ENCODE measurements around the gene SH2D1A. TPM values are rescaled to one million over a fixed set of nuclear protein-coding genes. Genes with fewer than 3 reads are reported as not detected.

Gene SH2D1A
- total RNA-seq, 1 donor from 2014 or later, result 0.30 TPM

DNA sequence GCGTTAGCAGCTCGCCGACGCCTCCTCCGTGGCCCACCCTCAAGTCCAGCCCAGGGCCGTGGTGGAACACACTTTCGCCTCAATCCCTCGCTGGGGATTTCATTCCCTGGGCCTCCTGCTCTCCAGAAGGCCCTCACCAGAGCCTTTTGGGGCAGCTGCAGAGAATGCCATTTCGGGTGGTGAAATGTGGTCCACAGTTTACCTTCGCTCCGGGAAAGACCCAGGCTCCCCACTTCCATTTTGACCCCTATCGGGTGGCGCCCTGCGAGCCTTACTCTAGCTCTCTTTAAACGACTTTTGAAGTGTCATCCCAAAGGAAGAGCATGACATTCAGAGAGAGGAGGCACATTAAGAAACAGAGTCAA, 496 bp downstream of the SH2D1A start:
- intact Hi-C loops (cut with micrococcal nuclease), result no loop called here
- Histone ChIP-seq H3K27me3 (ENCODE audit: low read depth) (no peaks in the 10 kb centered on the region), H3K27ac (replicated peaks) (no peak overlapping the region), H3K4me1 (no peaks in the 10 kb centered on the region), H3K36me3 (no peaks in the 10 kb centered on the region), H3K9me3 (replicated peaks) (no peaks in the 10 kb centered on the region), H3K4me3 (no peak overlapping the region)
- no peak for DNase-seq
- TF ChIP-seq, protein P1, sequence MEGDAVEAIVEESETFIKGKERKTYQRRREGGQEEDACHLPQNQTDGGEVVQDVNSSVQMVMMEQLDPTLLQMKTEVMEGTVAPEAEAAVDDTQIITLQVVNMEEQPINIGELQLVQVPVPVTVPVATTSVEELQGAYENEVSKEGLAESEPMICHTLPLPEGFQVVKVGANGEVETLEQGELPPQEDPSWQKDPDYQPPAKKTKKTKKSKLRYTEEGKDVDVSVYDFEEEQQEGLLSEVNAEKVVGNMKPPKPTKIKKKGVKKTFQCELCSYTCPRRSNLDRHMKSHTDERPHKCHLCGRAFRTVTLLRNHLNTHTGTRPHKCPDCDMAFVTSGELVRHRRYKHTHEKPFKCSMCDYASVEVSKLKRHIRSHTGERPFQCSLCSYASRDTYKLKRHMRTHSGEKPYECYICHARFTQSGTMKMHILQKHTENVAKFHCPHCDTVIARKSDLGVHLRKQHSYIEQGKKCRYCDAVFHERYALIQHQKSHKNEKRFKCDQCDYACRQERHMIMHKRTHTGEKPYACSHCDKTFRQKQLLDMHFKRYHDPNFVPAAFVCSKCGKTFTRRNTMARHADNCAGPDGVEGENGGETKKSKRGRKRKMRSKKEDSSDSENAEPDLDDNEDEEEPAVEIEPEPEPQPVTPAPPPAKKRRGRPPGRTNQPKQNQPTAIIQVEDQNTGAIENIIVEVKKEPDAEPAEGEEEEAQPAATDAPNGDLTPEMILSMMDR (IDR thresholded peaks at IDR 0.05; ENCODE audit: borderline replicate concordance), result no peak

DNA sequence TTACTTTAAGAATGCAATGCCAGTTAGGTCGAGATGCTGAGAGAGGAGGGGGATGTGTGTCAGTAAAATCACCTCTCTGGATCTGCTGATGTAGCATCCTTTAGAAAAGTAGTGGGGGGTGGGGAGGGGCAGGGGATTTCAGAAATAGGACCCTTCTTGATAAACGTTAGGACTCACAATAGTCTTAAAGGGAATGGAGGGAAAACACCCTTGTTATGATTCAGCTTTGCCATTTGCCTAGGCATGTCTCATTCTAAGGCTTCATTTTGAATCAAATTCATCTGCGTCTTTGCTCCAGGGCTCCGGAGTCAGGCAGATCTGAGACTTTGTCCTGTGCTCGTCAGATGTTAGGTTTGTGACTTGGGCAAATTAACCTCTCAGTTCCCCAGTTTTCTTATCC, 879 bp downstream of the SH2D1A start:
- Histone ChIP-seq H3K36me3 (no peaks in the 10 kb centered on the region), H3K27ac (replicated peaks) (no peak overlapping the region), H3K4me3 (no peak overlapping the region), H3K4me1 (no peaks in the 10 kb centered on the region), H3K27me3 (ENCODE audit: low read depth) (no peaks in the 10 kb centered on the region), H3K9me3 (replicated peaks) (no peaks in the 10 kb centered on the region)
- DNase-seq, result no peak
- TF ChIP-seq, protein P1 (IDR thresholded peaks at IDR 0.05; ENCODE audit: borderline replicate concordance), result no peak
- intact Hi-C loops (cut with micrococcal nuclease), result no loop called here

DNA sequence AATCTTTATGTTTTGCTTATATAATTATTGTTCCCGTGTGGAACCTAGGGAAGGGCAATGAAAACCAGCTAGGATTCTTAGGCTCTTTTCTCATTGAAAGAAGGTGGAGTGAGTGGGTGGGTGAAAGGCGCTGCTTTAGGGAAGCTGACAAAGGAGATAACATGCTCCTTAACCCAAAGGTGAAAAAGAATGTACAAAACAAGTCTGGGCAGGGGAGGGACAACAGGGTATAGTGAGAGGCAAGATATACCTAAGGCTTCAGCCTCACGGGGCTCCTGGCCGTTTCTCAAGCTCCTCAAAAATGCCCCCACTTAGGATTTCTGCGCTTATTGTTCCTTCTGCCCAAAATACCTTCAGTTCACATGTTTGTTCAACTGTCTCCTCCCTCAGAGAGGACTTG, 1.8 kb downstream of the SH2D1A start:
- no peaks in the 10 kb centered on the region for H3K4me1 ChIP-seq
- H3K9me3 ChIP-seq (replicated peaks), result no peaks in the 10 kb centered on the region
- TF ChIP-seq, protein P1 (IDR thresholded peaks at IDR 0.05; ENCODE audit: borderline replicate concordance), result no peak
- no peaks in the 10 kb centered on the region for H3K27me3 ChIP-seq (ENCODE audit: low read depth)
- H3K36me3 ChIP-seq, result no peaks in the 10 kb centered on the region
- no peak overlapping the region for H3K4me3 ChIP-seq
- intact Hi-C loops (cut with micrococcal nuclease), result no loop called here
- no peak overlapping the region for H3K27ac ChIP-seq (replicated peaks)
- no peak for DNase-seq

DNA sequence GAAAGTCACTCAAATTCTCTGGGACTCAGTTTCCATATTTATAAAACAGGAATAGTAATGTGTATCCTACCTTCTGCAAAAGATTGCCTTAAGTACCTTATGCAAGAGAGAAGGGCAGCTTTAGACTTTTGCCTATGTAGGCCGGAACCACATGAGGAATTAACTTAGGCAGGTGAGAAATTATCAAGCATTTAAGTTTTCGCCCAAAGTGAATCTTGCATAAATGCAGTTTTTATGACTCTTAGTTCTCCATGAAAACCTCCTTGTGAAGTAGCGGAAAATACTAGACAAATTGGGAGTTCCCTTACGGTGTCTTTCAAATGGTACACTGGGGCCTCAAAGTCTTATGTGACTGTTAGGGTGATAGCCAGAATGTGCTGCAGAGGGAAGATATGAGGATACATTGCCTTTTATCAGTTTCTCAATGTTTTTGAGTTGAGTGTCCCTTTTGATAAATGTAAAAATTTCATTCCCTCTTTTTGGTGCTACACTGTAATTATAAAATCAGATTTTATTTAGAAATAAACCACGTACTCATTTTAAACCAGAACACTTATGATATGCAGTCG, 2.6 kb downstream of the SH2D1A start:
- Histone ChIP-seq H3K4me1 (no peaks in the 10 kb centered on the region), H3K27ac (replicated peaks) (no peak overlapping the region), H3K9me3 (replicated peaks) (no peaks in the 10 kb centered on the region), H3K27me3 (ENCODE audit: low read depth) (no peaks in the 10 kb centered on the region), H3K36me3 (no peaks in the 10 kb centered on the region), H3K4me3 (no peak overlapping the region)
- TF ChIP-seq, protein P1 (IDR thresholded peaks at IDR 0.05; ENCODE audit: borderline replicate concordance), result no peak
- intact Hi-C loops (cut with micrococcal nuclease), result no loop called here
- no peak for DNase-seq

DNA sequence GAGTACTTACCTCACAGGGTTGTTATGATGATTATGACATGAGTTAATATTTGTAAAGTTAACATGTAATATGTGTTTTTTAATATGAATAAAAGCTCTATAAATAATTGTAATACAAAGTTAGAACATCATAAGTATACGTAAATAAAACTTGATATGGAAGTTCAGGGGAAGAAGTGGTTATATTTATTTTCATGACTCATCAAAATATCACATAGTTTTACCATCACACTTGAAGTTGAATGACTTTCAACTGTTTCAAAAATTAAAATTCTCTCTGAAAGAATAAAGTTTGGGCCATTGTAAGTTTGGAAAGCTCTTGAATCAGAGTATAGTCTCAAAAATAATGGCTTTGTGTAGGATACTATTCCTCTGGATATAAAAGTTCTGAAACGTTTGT, 8.3 kb downstream of the SH2D1A start:
- TF ChIP-seq, protein P1 (IDR thresholded peaks at IDR 0.05; ENCODE audit: borderline replicate concordance), result no peak

More for the DNA sequence above, 8.3 kb downstream of the SH2D1A start:
- Histone ChIP-seq H3K9me3 (replicated peaks) (no peaks in the 10 kb centered on the region), H3K4me1 (no peaks in the 10 kb centered on the region), H3K4me3 (no peak overlapping the region), H3K27me3 (ENCODE audit: low read depth) (no peaks in the 10 kb centered on the region), H3K27ac (replicated peaks) (no peak overlapping the region), H3K36me3 (no peaks in the 10 kb centered on the region)
- intact Hi-C loops (cut with micrococcal nuclease), result no loop called here
- DNase-seq, result no peak
